PC-9 (cell line): ENCODE measurements around the gene CHML. TPM values are rescaled to one million over a fixed set of nuclear protein-coding genes. Genes with fewer than 3 reads are reported as not detected.

ENCODE experiments used
- BruUV-seq: library from RNA; stranded (reverse); fragments of 400-500 nt; replicated peaks from 2 replicates; lab custom pipeline; 2021; lab: Mats Ljungman, UMichigan
- CTCF ChIA-PET: fragments of 300-600 bp; sonication (Branson Sonifier 250); formaldehyde crosslinking; loops from one replicate; lab custom pipeline; 2022; ENCODE audit warnings: antibody characterized with exemption; lab: Charles Lee
- POLR2A ChIA-PET: fragments of 300-600 bp; sonication (Branson Sonifier 250); formaldehyde crosslinking; loops from one replicate; lab custom pipeline; 2022; ENCODE audit warnings: antibody characterized with exemption; ENCODE audit not compliant: unreplicated experiment; lab: Charles Lee
- DNase-seq, 2 experiments: peaks; one replicate each; pipeline versions ENCODE4 v3.0.0 to v3.0.0-alpha.2; 2015 to 2022; ENCODE audit warnings: mixed read lengths in 1 of 2
- H2AFZ ChIP-seq: fragments of 200-600 bp; sonication (generic); 2 replicates; pipeline ENCODE4 v1.8.1; 2017; ENCODE audit warnings: antibody characterized with exemption
- H3F3A ChIP-seq: fragments of 200-600 bp; sonication (generic); 2 replicates; pipeline ENCODE4 v1.8.1; 2017; ENCODE audit warnings: antibody characterized with exemption, mild to moderate bottlenecking, low read depth; ENCODE audit not compliant: insufficient read depth
- H3K27ac ChIP-seq: fragments of 200-600 bp; sonication (generic); 2 replicates; pipeline ENCODE4 v1.6.1; 2016; ENCODE audit warnings: mixed run types
- H3K27me3 ChIP-seq: fragments of 200-600 bp; sonication (generic); 2 replicates; pipeline ENCODE4 v1.6.1; 2016; ENCODE audit warnings: low read depth, mixed run types; ENCODE audit not compliant: insufficient read depth
- H3K36me3 ChIP-seq: fragments of 200-600 bp; sonication (generic); 2 replicates; pipeline ENCODE4 v1.6.1; 2016; ENCODE audit warnings: low read depth, mixed run types
- H3K4me1 ChIP-seq: fragments of 200-600 bp; sonication (generic); replicated peaks from 2 replicates; pipeline ENCODE4 v1.6.1; 2016; ENCODE audit warnings: mixed run types; ENCODE audit not compliant: insufficient read depth
- H3K4me2 ChIP-seq: fragments of 200-600 bp; sonication (generic); 2 replicates; pipeline ENCODE4 v1.6.1; 2017; ENCODE audit warnings: mixed run types
- H3K4me3 ChIP-seq: fragments of 200-600 bp; sonication (generic); 2 replicates; pipeline ENCODE4 v1.6.1; 2016; ENCODE audit warnings: mixed run types
- H3K79me2 ChIP-seq: fragments of 200-600 bp; sonication (generic); 2 replicates; pipeline ENCODE4 v1.6.1; 2017; ENCODE audit warnings: low read depth, mixed run types
- H3K9me2 ChIP-seq: fragments of 200-600 bp; sonication (generic); 2 replicates; pipeline ENCODE4 v1.8.1; 2017; ENCODE audit warnings: mild to moderate bottlenecking; ENCODE audit not compliant: insufficient read depth
- H3K9me3 ChIP-seq: fragments of 200-600 bp; sonication (generic); 2 replicates; pipeline ENCODE4 v1.8.1; 2016; ENCODE audit warnings: low read depth; ENCODE audit not compliant: insufficient read depth
- H4K20me1 ChIP-seq: fragments of 200-600 bp; sonication (generic); 2 replicates; pipeline ENCODE4 v1.8.1; 2017; ENCODE audit not compliant: insufficient read depth
- EZH2 ChIP-seq: fragments of 200-600 bp; sonication (generic); IDR thresholded peaks from 2 replicates; pipeline ENCODE4 v1.8.0; 2017; ENCODE audit warnings: antibody characterized with exemption, low read depth
- intact Hi-C: fragments of 100-400 bp; cut with micrococcal nuclease; formaldehyde crosslinking; loops from one replicate; pipeline ENCODE4 v1.10.0; 2022; ENCODE audit not compliant: unreplicated experiment
- total RNA-seq: library from RNA; stranded (reverse); gene quantifications from 2 replicates; pipeline ENCODE4 v1.2.3, GENCODE V29; 2021
- TF ChIP-seq, protein P1 (sequence below): fragments of 200-600 bp; sonication (generic); conservative IDR thresholded peaks from 2 replicates; pipeline ENCODE4 v1.6.1; 2017; ENCODE audit warnings: mixed run types, antibody characterized with exemption, mild to moderate bottlenecking, moderate library complexity

Gene CHML
- total RNA-seq, 1 experiment from 2014 or later, result 47.8 TPM

DNA sequence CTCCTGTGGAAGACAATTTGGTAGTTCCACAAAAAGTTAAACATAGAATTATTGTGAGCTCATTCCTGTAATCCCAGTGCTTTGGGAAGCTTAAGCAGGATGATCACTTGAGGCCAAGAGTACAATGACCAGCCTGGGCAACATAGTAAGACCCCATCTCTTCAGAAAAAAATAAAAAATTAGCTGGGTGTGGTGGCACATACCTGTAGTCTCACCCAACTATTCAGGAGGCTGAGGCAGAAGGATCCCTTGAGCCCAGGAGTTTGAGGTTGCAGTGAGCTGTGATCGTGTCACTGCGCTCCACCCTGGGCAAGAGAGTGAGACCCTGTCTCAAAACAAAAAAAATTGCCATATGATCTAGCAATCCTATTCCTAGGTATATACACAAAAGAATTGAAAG lies 4.1 kb upstream of the CHML start:
- no peaks in the 10 kb centered on the region; the same call in 1 of the 2 replicates for H3K9me2 ChIP-seq
- H3F3A ChIP-seq, result peaks cover 24% of the 10 kb centered on the region
- H2AFZ ChIP-seq, result no peak overlapping the region
- ChIA-PET CTCF (no interaction called here), POLR2A (interaction anchor here (0.6 kb wide), 1 partner anchor 1827 kb away, joined by 3 read pairs; no protein-coding TSS in a partner anchor)
- H3K4me2 ChIP-seq, result no peak overlapping the region
- H3K79me2 ChIP-seq, result peaks cover 2% of the 10 kb centered on the region
- H3K27me3 ChIP-seq, result no peaks in the 10 kb centered on the region
- no peak for DNase-seq
- H3K9me3 ChIP-seq, result peaks cover 3% of the 10 kb centered on the region; the same call in 1 of the 2 replicates
- peaks cover 23% of the 10 kb centered on the region for H3K4me1 ChIP-seq
- TF ChIP-seq EZH2, result no peak
- TF ChIP-seq, protein P1, sequence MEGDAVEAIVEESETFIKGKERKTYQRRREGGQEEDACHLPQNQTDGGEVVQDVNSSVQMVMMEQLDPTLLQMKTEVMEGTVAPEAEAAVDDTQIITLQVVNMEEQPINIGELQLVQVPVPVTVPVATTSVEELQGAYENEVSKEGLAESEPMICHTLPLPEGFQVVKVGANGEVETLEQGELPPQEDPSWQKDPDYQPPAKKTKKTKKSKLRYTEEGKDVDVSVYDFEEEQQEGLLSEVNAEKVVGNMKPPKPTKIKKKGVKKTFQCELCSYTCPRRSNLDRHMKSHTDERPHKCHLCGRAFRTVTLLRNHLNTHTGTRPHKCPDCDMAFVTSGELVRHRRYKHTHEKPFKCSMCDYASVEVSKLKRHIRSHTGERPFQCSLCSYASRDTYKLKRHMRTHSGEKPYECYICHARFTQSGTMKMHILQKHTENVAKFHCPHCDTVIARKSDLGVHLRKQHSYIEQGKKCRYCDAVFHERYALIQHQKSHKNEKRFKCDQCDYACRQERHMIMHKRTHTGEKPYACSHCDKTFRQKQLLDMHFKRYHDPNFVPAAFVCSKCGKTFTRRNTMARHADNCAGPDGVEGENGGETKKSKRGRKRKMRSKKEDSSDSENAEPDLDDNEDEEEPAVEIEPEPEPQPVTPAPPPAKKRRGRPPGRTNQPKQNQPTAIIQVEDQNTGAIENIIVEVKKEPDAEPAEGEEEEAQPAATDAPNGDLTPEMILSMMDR, result no peak
- no TSS peak for BruUV-seq
- H3K36me3 ChIP-seq, result no peaks in the 10 kb centered on the region
- intact Hi-C loops, result no loop called here
- no peak overlapping the region for H3K27ac ChIP-seq
- H3K4me3 ChIP-seq, result no peak overlapping the region
- no peaks in the 10 kb centered on the region for H4K20me1 ChIP-seq

DNA sequence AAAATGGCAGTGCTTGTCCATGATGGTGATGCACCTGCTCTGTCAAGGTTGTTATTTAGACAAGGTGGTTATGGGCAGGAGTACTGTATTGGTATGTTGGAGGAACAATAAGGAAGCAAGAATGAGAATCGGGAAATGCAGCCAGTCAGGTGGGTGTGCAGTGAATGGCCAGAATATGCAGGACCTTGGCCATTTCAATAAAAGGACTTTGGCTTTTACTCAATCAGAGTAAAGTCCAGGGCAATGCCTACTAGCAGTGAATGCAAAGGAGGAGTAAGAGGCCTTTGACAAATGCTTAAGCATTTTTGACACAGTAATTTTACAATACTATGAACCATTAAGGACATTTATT lies 2.4 kb upstream of the CHML start:
- ChIA-PET POLR2A (no interaction called here), CTCF (no interaction called here)
- intact Hi-C loops, result no loop called here
- Histone ChIP-seq H3K4me2 (no peak overlapping the region), H3K9me3 (peaks cover 3% of the 10 kb centered on the region; the same call in 1 of the 2 replicates), H3K9me2 (no peaks in the 10 kb centered on the region), H3K4me1 (peaks cover 34% of the 10 kb centered on the region), H3K79me2 (peaks cover 19% of the 10 kb centered on the region), H3K36me3 (no peaks in the 10 kb centered on the region), H2AFZ (no peak overlapping the region), H4K20me1 (no peaks in the 10 kb centered on the region), H3F3A (peaks cover 30% of the 10 kb centered on the region), H3K4me3 (no peak overlapping the region), H3K27me3 (no peaks in the 10 kb centered on the region), H3K27ac (peak overlapping the region; percentile 86)
- TF ChIP-seq EZH2, result no peak
- TF ChIP-seq, protein P1, result no peak
- BruUV-seq, result no TSS peak
- DNase-seq, result no peak

DNA sequence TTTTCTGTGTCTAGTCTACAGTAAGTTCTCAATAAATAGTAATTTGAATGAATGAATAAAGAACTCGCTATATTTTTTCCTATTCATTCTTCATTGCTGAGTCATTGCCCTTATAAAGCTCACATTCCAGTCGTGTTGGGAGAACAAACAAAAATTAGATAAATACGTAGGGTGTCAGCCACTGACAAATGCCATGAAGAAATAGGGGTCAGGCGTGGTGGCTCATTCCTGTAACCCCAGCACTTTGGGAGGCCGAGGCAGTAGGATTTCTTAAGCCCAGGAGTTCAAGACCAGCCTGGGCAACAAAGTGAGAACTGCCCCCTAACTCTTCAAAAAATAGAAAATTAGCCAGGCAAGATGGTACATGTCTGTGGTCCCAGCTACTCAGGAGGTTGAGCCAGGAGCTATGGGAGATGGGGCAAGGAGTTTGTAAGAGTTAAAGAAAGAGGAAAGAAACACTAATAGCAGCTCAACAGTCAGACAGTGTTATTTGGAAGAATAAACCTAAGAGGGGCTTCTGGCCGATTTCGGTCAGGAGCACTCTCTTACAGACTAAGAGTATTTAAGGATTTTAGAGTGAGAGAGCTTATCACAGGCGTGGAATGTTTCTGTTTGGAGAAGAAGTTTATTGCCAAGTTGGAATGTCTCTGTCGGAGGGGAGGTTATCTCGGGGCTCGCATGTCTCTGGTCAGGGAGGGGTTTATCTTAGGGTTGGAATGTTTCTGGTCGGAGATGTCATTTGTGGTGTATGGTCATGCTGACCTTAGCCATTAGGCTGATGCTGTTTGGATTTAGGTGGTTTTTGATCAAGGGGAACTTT lies 1.8 kb upstream of the CHML start:
- Histone ChIP-seq H3K27ac (peak overlapping the region; percentile 86), H3K4me2 (peak overlapping the region; percentile 62), H3K27me3 (no peaks in the 10 kb centered on the region), H3K9me3 (peaks cover 3% of the 10 kb centered on the region; the same call in 1 of the 2 replicates), H3F3A (peaks cover 36% of the 10 kb centered on the region), H4K20me1 (no peaks in the 10 kb centered on the region), H3K36me3 (0 out of 2 replicates have a peak, but pooled peaks cover 5% of the 10 kb centered on the region), H3K4me3 (no peak overlapping the region), H2AFZ (no peak overlapping the region), H3K79me2 (peaks cover 25% of the 10 kb centered on the region), H3K9me2 (no peaks in the 10 kb centered on the region), H3K4me1 (peaks cover 40% of the 10 kb centered on the region)
- intact Hi-C loops, result loop anchor here (2.0 kb wide), 1 partner anchor 363 kb away; no protein-coding TSS in a partner anchor
- no peak for TF ChIP-seq EZH2
- TF ChIP-seq, protein P1, result no peak
- DNase-seq, result peak; percentile 58 to 91
- ChIA-PET POLR2A (interaction anchor here (0.6 to 1.7 kb wide), 4 partner anchors 24 to 212 kb away, joined by 3 to 23 read pairs (median 4); no protein-coding TSS in a partner anchor), CTCF (no interaction called here)
- BruUV-seq, result no TSS peak
